IMR-90 (cell line): ENCODE measurements around the gene ZNF396. TPM values are rescaled to one million over a fixed set of nuclear protein-coding genes. Genes with fewer than 3 reads are reported as not detected.

Experiments
- ATAC-seq: fragments of 200-7000 bp; cut with Tn5 transposase; 2 replicates; pipeline ENCODE4 v1.9.1; 2020; ENCODE audit warnings: low read depth, mild to moderate bottlenecking, moderate library complexity
- BruUV-seq: library from RNA; stranded (reverse); fragments of 400-500 nt; replicated peaks from 2 replicates; lab custom pipeline; 2021; lab: Mats Ljungman, UMichigan
- CTCF ChIA-PET: fragments of 300-600 bp; formaldehyde crosslinking; extraction: SDS; loops from one replicate; lab custom pipeline; 2021; ENCODE audit warnings: antibody characterized with exemption; lab: Yijun Ruan, JAX
- POLR2A ChIA-PET: fragments of 300-600 bp; sonication (Branson Sonifier 250); formaldehyde crosslinking; loops from one replicate; lab custom pipeline; 2022; ENCODE audit warnings: antibody characterized with exemption; ENCODE audit not compliant: unreplicated experiment; lab: Charles Lee
- DNase-seq: peaks from one replicate; pipeline ENCODE4 v3.0.0; 2013
- H2AFZ ChIP-seq: replicated peaks from 2 replicates; pipeline ENCODE3; 2013; ENCODE audit warnings: low read length, mild to moderate bottlenecking; ENCODE audit not compliant: poor library complexity
- H2AK5ac ChIP-seq: 2 replicates; pipeline ENCODE4 v1.6.1; 2013; ENCODE audit warnings: low read depth, low read length, inconsistent platforms
- H2AK9ac ChIP-seq: replicated peaks from 2 replicates; pipeline ENCODE3; 2013; ENCODE audit warnings: mild to moderate bottlenecking, low read depth, low read length, moderate library complexity; ENCODE audit not compliant: poor library complexity
- H2BK120ac ChIP-seq: 2 replicates; pipeline ENCODE4 v1.6.1; 2013; ENCODE audit warnings: low read depth, low read length, inconsistent platforms
- H2BK15ac ChIP-seq: 3 replicates; pipeline ENCODE4 v1.6.1; 2013; ENCODE audit warnings: low read depth, low read length, inconsistent platforms
- H2BK20ac ChIP-seq: 2 replicates; pipeline ENCODE4 v1.6.1; 2013; ENCODE audit warnings: low read depth, mild to moderate bottlenecking, inconsistent platforms, low read length, moderate library complexity
- H2BK5ac ChIP-seq: 2 replicates; pipeline ENCODE4 v1.6.1; 2013; ENCODE audit warnings: mild to moderate bottlenecking, low read depth, low read length, inconsistent platforms; ENCODE audit not compliant: poor library complexity, severe bottlenecking
- H3K14ac ChIP-seq: replicated peaks from 2 replicates; pipeline ENCODE4 v1.6.1; 2013; ENCODE audit warnings: low read depth, low read length, inconsistent platforms
- H3K18ac ChIP-seq: 2 replicates; pipeline ENCODE4 v1.6.1; 2013; ENCODE audit warnings: low read depth, low read length, control low read depth
- H3K23ac ChIP-seq: 2 replicates; pipeline ENCODE4 v1.6.1; 2013; ENCODE audit warnings: low read depth, low read length, inconsistent platforms
- H3K27ac ChIP-seq: 2 replicates; pipeline ENCODE4 v1.5.1; 2013; ENCODE audit warnings: mild to moderate bottlenecking, control low read depth, low read length; ENCODE audit not compliant: insufficient read depth
- H3K27me3 ChIP-seq: 2 replicates; pipeline ENCODE4 v1.6.1; 2013; ENCODE audit warnings: low read length; ENCODE audit not compliant: control insufficient read depth, insufficient read depth
- H3K36me3 ChIP-seq: 2 replicates; pipeline ENCODE4 v1.6.1; 2013; ENCODE audit warnings: low read length, mixed read lengths; ENCODE audit not compliant: control insufficient read depth, insufficient read depth
- H3K4ac ChIP-seq: 2 replicates; pipeline ENCODE4 v1.6.1; 2013; ENCODE audit warnings: low read depth, low read length, inconsistent platforms
- H3K4me1 ChIP-seq: 2 replicates; pipeline ENCODE4 v1.6.1; 2013; ENCODE audit warnings: low read length, mixed read lengths; ENCODE audit not compliant: control insufficient read depth, insufficient read depth
- H3K4me2 ChIP-seq: 2 replicates; pipeline ENCODE4 v1.6.1; 2013; ENCODE audit warnings: low read depth, mild to moderate bottlenecking, control low read depth, low read length, moderate library complexity
- H3K4me3 ChIP-seq: 2 replicates; pipeline ENCODE4 v1.5.1; 2013; ENCODE audit warnings: low read depth, mild to moderate bottlenecking, control low read depth, low read length, moderate library complexity; ENCODE audit not compliant: insufficient read depth
- H3K56ac ChIP-seq: 2 replicates; pipeline ENCODE4 v1.6.1; 2013; ENCODE audit warnings: low read length, inconsistent platforms; ENCODE audit not compliant: insufficient read depth; ENCODE audit errors: extremely low read depth
- H3K79me1 ChIP-seq, 2 experiments: 2 replicates each; pipeline ENCODE4 v1.6.1; 2013; ENCODE audit warnings: low read length in 2 of 2, inconsistent platforms in 1 of 2, low read depth in 1 of 2
- H3K9ac ChIP-seq: 2 replicates; pipeline ENCODE4 v1.6.1; 2013; ENCODE audit warnings: low read depth, low read length, control low read depth
- H3K9me1 ChIP-seq: 2 replicates; pipeline ENCODE4 v1.6.1; 2013; ENCODE audit warnings: low read length, inconsistent platforms; ENCODE audit not compliant: insufficient read depth
- H3K9me3 ChIP-seq: 2 replicates; pipeline ENCODE4 v1.6.1; 2013; ENCODE audit warnings: low read length; ENCODE audit not compliant: control insufficient read depth, insufficient read depth
- H4K20me1 ChIP-seq: 2 replicates; pipeline ENCODE4 v1.6.1; 2013; ENCODE audit warnings: low read length, inconsistent platforms; ENCODE audit not compliant: insufficient read depth
- H4K5ac ChIP-seq: 2 replicates; pipeline ENCODE4 v1.6.1; 2013; ENCODE audit warnings: mild to moderate bottlenecking, low read depth, low read length, control low read depth
- H4K8ac ChIP-seq, 2 experiments: 2 replicates each; pipeline ENCODE4 v1.6.1; 2013; ENCODE audit warnings: low read depth in 2 of 2, low read length in 2 of 2, control low read depth in 1 of 2, inconsistent platforms in 1 of 2
- H4K91ac ChIP-seq: 2 replicates; pipeline ENCODE4 v1.6.1; 2013; ENCODE audit warnings: low read depth, low read length, inconsistent platforms; ENCODE audit not compliant: insufficient read depth
- BHLHE40 ChIP-seq: fragments of 150-350 bp; IDR thresholded peaks from 2 replicates; pipeline ENCODE4 v1.6.1; 2016; ENCODE audit warnings: mild to moderate bottlenecking, low read depth, low read length
- CEBPB ChIP-seq: IDR thresholded peaks from 2 replicates; pipeline ENCODE4 v1.6.1; 2012; ENCODE audit warnings: low read depth, low read length, improper control_type of control experiment
- CHD1 ChIP-seq: IDR thresholded peaks from 2 replicates; pipeline ENCODE4 v1.6.1; 2012; ENCODE audit warnings: low read depth, low read length, improper control_type of control experiment
- CTCF ChIP-seq: conservative IDR thresholded peaks from 2 replicates; pipeline ENCODE4 v1.5.1; 2012; ENCODE audit warnings: mild to moderate bottlenecking, low read depth, low read length, improper control_type of control experiment
- ELK1 ChIP-seq: fragments of 150-350 bp; IDR thresholded peaks from 2 replicates; pipeline ENCODE4 v1.6.1; 2016; ENCODE audit warnings: low read depth, mild to moderate bottlenecking, low read length, moderate library complexity, borderline replicate concordance
- FOS ChIP-seq: fragments of 150-350 bp; IDR thresholded peaks from 2 replicates; pipeline ENCODE4 v1.6.1; 2016; ENCODE audit warnings: low read depth, low read length
- MAFK ChIP-seq: IDR thresholded peaks from 2 replicates; pipeline ENCODE4 v1.6.1; 2012; ENCODE audit warnings: low read depth, low read length, improper control_type of control experiment
- MAZ ChIP-seq: IDR thresholded peaks from 2 replicates; pipeline ENCODE4 v1.6.1; 2012; ENCODE audit warnings: low read depth, mild to moderate bottlenecking, low read length, improper control_type of control experiment, moderate library complexity, borderline replicate concordance
- MXI1 ChIP-seq: IDR thresholded peaks from 2 replicates; pipeline ENCODE4 v1.6.1; 2012; ENCODE audit warnings: low read depth, mild to moderate bottlenecking, low read length, moderate library complexity, borderline replicate concordance
- NFE2L2 ChIP-seq: fragments of 150-350 bp; IDR thresholded peaks from 2 replicates; pipeline ENCODE4 v1.6.1; 2016; ENCODE audit warnings: low read depth, mild to moderate bottlenecking, low read length
- POLR2A ChIP-seq: IDR thresholded peaks from 2 replicates; pipeline ENCODE4 v1.6.1; 2012; ENCODE audit warnings: mild to moderate bottlenecking, low read depth, low read length
- RAD21 ChIP-seq: IDR thresholded peaks from 2 replicates; pipeline ENCODE4 v1.6.1; 2012; ENCODE audit warnings: low read length, improper control_type of control experiment
- RCOR1 ChIP-seq: IDR thresholded peaks from 2 replicates; pipeline ENCODE4 v1.6.1; 2012; ENCODE audit warnings: mild to moderate bottlenecking, low read length, improper control_type of control experiment; ENCODE audit not compliant: insufficient replicate concordance
- RFX5 ChIP-seq: IDR thresholded peaks from 2 replicates; pipeline ENCODE4 v1.8.0; 2012; ENCODE audit warnings: low read depth, mild to moderate bottlenecking, low read length, moderate library complexity
- SMC3 ChIP-seq: fragments of 150-350 bp; IDR thresholded peaks from 2 replicates; pipeline ENCODE4 v1.6.1; 2016; ENCODE audit warnings: low read depth, mild to moderate bottlenecking, antibody characterized with exemption, low read length, moderate library complexity
- USF2 ChIP-seq: fragments of 150-350 bp; IDR thresholded peaks from 2 replicates; pipeline ENCODE4 v1.6.1; 2017; ENCODE audit warnings: mild to moderate bottlenecking, antibody characterized with exemption, low read length, low read depth
- WGBS, 2 experiments: methylation state at CpG; one replicate each; pipeline versions ENCODE4 v1.1.5 to v1.1.7; 2013; ENCODE audit warnings: missing lambda C conversion rate in 2 of 2; ENCODE audit not compliant: insufficient read length in 1 of 2; ENCODE audit errors: extremely low coverage in 2 of 2; 5-methylcytosine and 5-hydroxymethylcytosine counted together
- dilution Hi-C: fragments of 300-500 bp; cut with HindIII; formaldehyde crosslinking; loops from one replicate; pipeline ENCODE4 v1.14.3; 2018; ENCODE audit warnings: low sequenced_read_pairs; ENCODE audit not compliant: unreplicated experiment
- in situ Hi-C: fragments of 300-500 bp; cut with MboI; formaldehyde crosslinking; loops from 3 replicates; pipeline ENCODE4 v1.14.3; 2019; ENCODE audit warnings: low sequenced_read_pairs, inconsistent platforms, mixed read lengths
- intact Hi-C: fragments of 100-400 bp; cut with micrococcal nuclease; formaldehyde crosslinking; loops from 2 replicates; pipeline ENCODE4 v1.10.0; 2022
- polyA plus RNA-seq, 3 experiments: library from polyadenylated mRNA; depleted of rRNA; stranded (reverse); fragments of >200 nt; gene quantifications; 2 replicates each; pipeline ENCODE4 v1.2.3, GENCODE V29; 2012; ENCODE audit warnings: low replicate concordance in 1 of 3
- total RNA-seq: library from RNA; depleted of rRNA; stranded (reverse); fragments of >200 nt; gene quantifications from 2 replicates; pipeline ENCODE4 v1.2.3, GENCODE V29; 2012

Gene ZNF396
- total and polyA plus RNA-seq, 2 of the 4 experiments (the other 2 are of a cell fraction), result 0.26 to 0.54 TPM

GRCh38 chr18:35378574-35378896 is 1.4 kb upstream of the ZNF396 start:
- no peak for ATAC-seq
- intact Hi-C loops, result no loop called here

More at GRCh38 chr18:35378574-35378896, 1.4 kb upstream of the ZNF396 start:
- H4K8ac ChIP-seq, result no peak overlapping the region
- no peak for DNase-seq
- H3K4me3 ChIP-seq, result no peak overlapping the region
- H3K18ac ChIP-seq, result no peak overlapping the region
- H2BK20ac ChIP-seq, result no peak overlapping the region
- no peak overlapping the region for H2BK15ac ChIP-seq
- H4K20me1 ChIP-seq, result no peaks in the 10 kb centered on the region
- no peaks in the 10 kb centered on the region for H3K79me1 ChIP-seq
- H3K27me3 ChIP-seq, result peaks cover 8% of the 10 kb centered on the region
- TF ChIP-seq CEBPB (no peak), ELK1 (no peak), USF2 (no peak), CTCF (no peak), RCOR1 (no peak), RFX5 (no peak), MXI1 (no peak), POLR2A (no peak), SMC3 (no peak), NFE2L2 (no peak), MAZ (no peak), MAFK (no peak), CHD1 (no peak), BHLHE40 (no peak), FOS (no peak), RAD21 (no peak)
- dilution Hi-C loops (no loop called here), in situ Hi-C loops (loop anchor here (25.0 kb wide), 1 partner anchor 584 kb away; the partner anchor contains the start of gene RMP24)
- H3K27ac ChIP-seq, result no peak overlapping the region
- H3K4me1 ChIP-seq, result no peaks in the 10 kb centered on the region; the same call in 1 of the 2 replicates
- no peak overlapping the region for H2AFZ ChIP-seq
- no peak overlapping the region for H3K14ac ChIP-seq
- no peak overlapping the region for H3K56ac ChIP-seq
- no peak overlapping the region for H2BK5ac ChIP-seq
- no peak overlapping the region for H2AK9ac ChIP-seq
- ChIA-PET POLR2A (no interaction called here), CTCF (no interaction called here)
- no peaks in the 10 kb centered on the region for H3K9me1 ChIP-seq
- H2AK5ac ChIP-seq, result no peak overlapping the region
- H3K9ac ChIP-seq, result no peak overlapping the region
- H4K5ac ChIP-seq, result no peak overlapping the region
- no peak overlapping the region for H3K4ac ChIP-seq
- no peaks in the 10 kb centered on the region for H3K36me3 ChIP-seq
- no peak overlapping the region for H3K23ac ChIP-seq
- BruUV-seq, result no TSS peak
- 59% methylated on average over 3 of the region's 4 CpGs; no CpG with 5 or more reads in 1 of the 2 experiments for WGBS, 2 experiments
- peaks cover 3% of the 10 kb centered on the region for H3K9me3 ChIP-seq
- no peak overlapping the region for H3K4me2 ChIP-seq
- H2BK120ac ChIP-seq, result no peak overlapping the region
- no peak overlapping the region for H4K91ac ChIP-seq
